ENCODE results near the gene DPP6.

DPP6 gene

GRCh38 chr7:154898973-154899855 is 847.0 kb downstream of the DPP6 start:
- in situ Hi-C loops (cut with MboI; ENCODE audit: low sequenced_read_pairs): no loop called here

GRCh38 chr7:154899862-154900261 is 847.7 kb downstream of the DPP6 start:
- in situ Hi-C loops (cut with MboI; ENCODE audit: low sequenced_read_pairs): loop anchor here (25.0 kb wide), 1 partner anchor 862 kb away; no protein-coding TSS in a partner anchor

- in situ Hi-C loops (cut with MboI; ENCODE audit: low sequenced_read_pairs): loop anchor here (25.0 kb wide), 1 partner anchor 860 kb away; no protein-coding TSS in a partner anchor
Observed at GRCh38 chr7:154902600-154903082, 850.4 kb downstream of the DPP6 start.

- in situ Hi-C loops (cut with MboI; ENCODE audit: low sequenced_read_pairs): loop anchor here (25.0 kb wide), 1 partner anchor 859 kb away; no protein-coding TSS in a partner anchor
Observed at GRCh38 chr7:154903083-154903731, 851.0 kb downstream of the DPP6 start.

- in situ Hi-C loops (cut with MboI; ENCODE audit: low sequenced_read_pairs): loop anchor here (25.0 kb wide), 1 partner anchor 857 kb away; no protein-coding TSS in a partner anchor
Observed at GRCh38 chr7:154905146-154905545, 852.9 kb downstream of the DPP6 start.

- in situ Hi-C loops (cut with MboI; ENCODE audit: low sequenced_read_pairs): loop anchor here (25.0 kb wide), 1 partner anchor 857 kb away; no protein-coding TSS in a partner anchor
Observed at GRCh38 chr7:154905615-154906014, 853.4 kb downstream of the DPP6 start.

- in situ Hi-C loops (cut with MboI; ENCODE audit: low sequenced_read_pairs): loop anchor here (25.0 kb wide), 1 partner anchor 856 kb away; no protein-coding TSS in a partner anchor
Observed at GRCh38 chr7:154906201-154906600, 854.0 kb downstream of the DPP6 start.

- in situ Hi-C loops (cut with MboI; ENCODE audit: low sequenced_read_pairs): loop anchor here (25.0 kb wide), 1 partner anchor 855 kb away; no protein-coding TSS in a partner anchor
Observed at GRCh38 chr7:154906736-154907355, 854.6 kb downstream of the DPP6 start.

- in situ Hi-C loops (cut with MboI; ENCODE audit: low sequenced_read_pairs): loop anchor here (25.0 kb wide), 1 partner anchor 854 kb away; no protein-coding TSS in a partner anchor
Observed at GRCh38 chr7:154907651-154908620, 855.7 kb downstream of the DPP6 start.

- in situ Hi-C loops (cut with MboI; ENCODE audit: low sequenced_read_pairs): loop anchor here (25.0 kb wide), 1 partner anchor 853 kb away; no protein-coding TSS in a partner anchor
Observed at GRCh38 chr7:154909241-154910105, 857.3 kb downstream of the DPP6 start.

GRCh38 chr7:154910125-154910524 is 857.9 kb downstream of the DPP6 start:
- in situ Hi-C loops (cut with MboI; ENCODE audit: low sequenced_read_pairs): loop anchor here (25.0 kb wide), 1 partner anchor 852 kb away; no protein-coding TSS in a partner anchor

- in situ Hi-C loops (cut with MboI; ENCODE audit: low sequenced_read_pairs): loop anchor here (25.0 kb wide), 1 partner anchor 851 kb away; no protein-coding TSS in a partner anchor
Observed at GRCh38 chr7:154910977-154911376, 858.8 kb downstream of the DPP6 start.

GRCh38 chr7:154911411-154911810 is 859.2 kb downstream of the DPP6 start:
- in situ Hi-C loops (cut with MboI; ENCODE audit: low sequenced_read_pairs): loop anchor here (25.0 kb wide), 1 partner anchor 851 kb away; no protein-coding TSS in a partner anchor

- in situ Hi-C loops (cut with MboI; ENCODE audit: low sequenced_read_pairs): loop anchor here (25.0 kb wide), 1 partner anchor 850 kb away; no protein-coding TSS in a partner anchor
Observed at GRCh38 chr7:154911862-154912455, 859.8 kb downstream of the DPP6 start.

GRCh38 chr7:154912871-154913637 is 860.9 kb downstream of the DPP6 start:
- in situ Hi-C loops (cut with MboI; ENCODE audit: low sequenced_read_pairs): loop anchor here (25.0 kb wide), 1 partner anchor 849 kb away; no protein-coding TSS in a partner anchor

GRCh38 chr7:154913638-154914307 is 861.6 kb downstream of the DPP6 start:
- in situ Hi-C loops (cut with MboI; ENCODE audit: low sequenced_read_pairs): loop anchor here (25.0 kb wide), 1 partner anchor 849 kb away; no protein-coding TSS in a partner anchor

All from HL-60/S4 (cell line).